Mammary epithelial cell (primary cell): ENCODE data around the gene KAZN.

ENCODE experiments used
- CTCF ChIP-seq, 2 donors: IDR thresholded peaks in 1 of 2; conservative IDR thresholded peaks in 1 of 2; 2 replicates each; pipeline ENCODE4 v1.5.1; 2011 to 2012; ENCODE audit warnings: inconsistent platforms in 2 of 2, low read length in 2 of 2, mild to moderate bottlenecking in 2 of 2, control low read depth in 1 of 2, low read depth in 1 of 2; ENCODE audit not compliant: insufficient read depth in 1 of 2; ENCODE audit errors: extremely low read depth in 1 of 2
- EZH2 ChIP-seq: IDR thresholded peaks from 2 replicates; pipeline ENCODE4 v1.6.1; 2012; ENCODE audit warnings: low read length, inconsistent platforms, borderline replicate concordance

GRCh38 chr1:14642712-14643111 lies 44.2 kb downstream of the KAZN start:
- TF ChIP-seq CTCF (conservative IDR thresholded peaks at IDR 0.05 in 1 of 2, IDR thresholded peaks at IDR 0.05 in 1 of 2; ENCODE audit: extremely low read depth in 1 of 2, insufficient read depth in 1 of 2, low read depth in 1 of 2, low read length in 2 of 2) (no peak), EZH2 (no peak)
